SK-N-SH (cell line): Measurements from ENCODE around the gene DCAKD. TPM values are rescaled to one million over a fixed set of nuclear protein-coding genes. Genes with fewer than 3 reads are reported as not detected.
A peak's percentile ranks its signal among the peaks of the same experiment; 100 is the strongest.

Experiments
- CTCF ChIA-PET: fragments of 300-600, 350-600 bp; formaldehyde crosslinking; extraction: SDS; loops from one replicate; lab custom pipeline; 2021; lab: Yijun Ruan, JAX
- POLR2A ChIA-PET: fragments of 350-600 bp; sonication (Branson Sonifier 250); formaldehyde crosslinking; extraction: SDS; loops from one replicate; lab custom pipeline; 2020; ENCODE audit warnings: antibody characterized with exemption, inconsistent platforms; lab: Yijun Ruan, JAX
- DNase-seq: peaks from one replicate; pipeline ENCODE4 v3.0.0; 2012
- H2AFZ ChIP-seq: fragments of 200-600 bp; sonication (generic); 2 replicates; pipeline ENCODE4 v1.8.1; 2016; ENCODE audit warnings: antibody characterized with exemption, mild to moderate bottlenecking, low read depth
- H3F3A ChIP-seq: fragments of 200-600 bp; sonication (generic); replicated peaks from 2 replicates; pipeline ENCODE3; 2016; ENCODE audit warnings: antibody characterized with exemption, mild to moderate bottlenecking; ENCODE audit not compliant: insufficient read depth
- H3K27ac ChIP-seq, 2 experiments: fragments of 200-500 bp in 1 of 2; fragments of 200-600 bp in 1 of 2; sonication (Bioruptor generic) in 1 of 2; sonication (generic), shearing (Covaris generic) in 1 of 2; 2 replicates each; pipeline versions ENCODE4 v1.5.1 to v1.6.1; 2014 to 2016; ENCODE audit warnings: low read depth in 2 of 2, inconsistent platforms in 1 of 2, low read length in 1 of 2, mild to moderate bottlenecking in 1 of 2, mixed read lengths in 1 of 2
- H3K27me3 ChIP-seq: fragments of 200-600 bp; sonication (generic), shearing (Covaris generic); 2 replicates; pipeline ENCODE4 v1.6.1; 2016; ENCODE audit warnings: mixed run types; ENCODE audit not compliant: insufficient read depth
- H3K36me3 ChIP-seq, 2 experiments: fragments of 200-500 bp in 1 of 2; fragments of 200-600 bp in 1 of 2; sonication (Bioruptor generic) in 1 of 2; sonication (generic) in 1 of 2; replicated peaks in 1 of 2; 2 replicates each; pipeline versions ENCODE3 to v1.5.1; 2014 to 2016; ENCODE audit warnings: low read length in 1 of 2, mild to moderate bottlenecking in 1 of 2; ENCODE audit not compliant: insufficient read depth in 2 of 2, control insufficient read depth in 1 of 2
- H3K4me1 ChIP-seq, 2 experiments: fragments of 200-500 bp in 1 of 2; fragments of 200-600 bp in 1 of 2; sonication (Bioruptor generic) in 1 of 2; sonication (generic), shearing (Covaris generic) in 1 of 2; 2 replicates each; pipeline versions ENCODE4 v1.5.1 to v1.6.1; 2014 to 2016; ENCODE audit warnings: low read depth in 1 of 2, low read length in 1 of 2, mixed run types in 1 of 2; ENCODE audit not compliant: insufficient read depth in 2 of 2, control insufficient read depth in 1 of 2
- H3K4me2 ChIP-seq: fragments of 200-600 bp; sonication (generic), shearing (Covaris generic); 2 replicates; pipeline ENCODE4 v1.6.1; 2017; ENCODE audit warnings: mixed run types
- H3K4me3 ChIP-seq, 2 experiments: fragments of 200-500 bp in 1 of 2; fragments of 200-600 bp in 1 of 2; sonication (Bioruptor generic) in 1 of 2; sonication (generic), shearing (Covaris generic) in 1 of 2; 2 replicates each; pipeline versions ENCODE4 v1.5.1 to v1.8.1; 2014 to 2016; ENCODE audit warnings: low read depth in 2 of 2, inconsistent platforms in 1 of 2, low read length in 1 of 2, mild to moderate bottlenecking in 1 of 2, mixed read lengths in 1 of 2, moderate library complexity in 1 of 2
- H3K79me2 ChIP-seq: fragments of 200-600 bp; sonication (generic); 2 replicates; pipeline ENCODE4 v1.8.1; 2017; ENCODE audit warnings: mild to moderate bottlenecking; ENCODE audit not compliant: insufficient read depth
- H3K9ac ChIP-seq: fragments of 200-600 bp; sonication (generic); 2 replicates; pipeline ENCODE4 v1.6.1; 2017; ENCODE audit warnings: mixed run types
- H3K9me2 ChIP-seq: fragments of 200-600 bp; sonication (generic); 2 replicates; pipeline ENCODE4 v1.6.1; 2017; ENCODE audit warnings: mixed run types
- H3K9me3 ChIP-seq: fragments of 200-600 bp; sonication (generic); 2 replicates; pipeline ENCODE4 v1.6.1; 2017; ENCODE audit warnings: mixed run types, mild to moderate bottlenecking, moderate library complexity
- H4K20me1 ChIP-seq: fragments of 200-600 bp; sonication (generic); 2 replicates; pipeline ENCODE4 v1.6.1; 2017; ENCODE audit warnings: mild to moderate bottlenecking, mixed run types; ENCODE audit not compliant: insufficient read depth
- CHD2 ChIP-seq: fragments of 150-350 bp; IDR thresholded peaks from 2 replicates; pipeline ENCODE4 v1.6.1; 2018; ENCODE audit warnings: low read length; ENCODE audit not compliant: partially characterized antibody
- FOXJ3 ChIP-seq: sonication (generic); formaldehyde crosslinking; IDR thresholded peaks from 2 replicates; pipeline ENCODE4 v1.5.1; 2020; ENCODE audit warnings: mild to moderate bottlenecking, missing genetic modification reagents
- FOXM1 ChIP-seq: IDR thresholded peaks from 2 replicates; pipeline ENCODE4 v1.4.0; 2012; ENCODE audit warnings: low read depth, mild to moderate bottlenecking
- GABPA ChIP-seq: IDR thresholded peaks from 2 replicates; pipeline ENCODE4 v1.4.0; 2012; ENCODE audit warnings: low read depth, mild to moderate bottlenecking
- JUND ChIP-seq: IDR thresholded peaks from 2 replicates; pipeline ENCODE4 v1.4.0; 2012
- MEF2A ChIP-seq: IDR thresholded peaks from 2 replicates; pipeline ENCODE4 v1.4.0; 2012; ENCODE audit warnings: low read depth, borderline replicate concordance
- RAD21 ChIP-seq: IDR thresholded peaks from 2 replicates; pipeline ENCODE4 v1.6.1; 2012; ENCODE audit warnings: mild to moderate bottlenecking, low read length
- TCF12 ChIP-seq: IDR thresholded peaks from 2 replicates; pipeline ENCODE4 v1.4.0; 2012
- TEAD4 ChIP-seq: IDR thresholded peaks from 2 replicates; pipeline ENCODE4 v1.4.0; 2012; ENCODE audit warnings: mild to moderate bottlenecking, borderline replicate concordance; ENCODE audit not compliant: insufficient read depth
- WGBS: methylation state at CpG from one replicate; pipeline ENCODE4 v1.1.6; 2017; ENCODE audit warnings: low lambda C conversion rate; 5-methylcytosine and 5-hydroxymethylcytosine counted together
- polyA plus RNA-seq, 3 experiments: library from polyadenylated mRNA; depleted of rRNA; stranded (reverse); fragments of >200 nt; gene quantifications; 2 replicates each; pipeline ENCODE4 v1.2.3, GENCODE V29; 2012
- TF ChIP-seq, protein P1 (sequence below): fragments of 200-600 bp; sonication (generic); IDR thresholded peaks from 2 replicates; pipeline ENCODE4 v1.6.1; 2017; ENCODE audit warnings: antibody characterized with exemption, mild to moderate bottlenecking, moderate library complexity
- TF ChIP-seq, protein P2 (sequence below): IDR thresholded peaks from 2 replicates; pipeline ENCODE4 v1.4.0; 2012; ENCODE audit warnings: low read depth, borderline replicate concordance
- TF ChIP-seq, protein P3 (sequence below): fragments of 150-350 bp; IDR thresholded peaks from 2 replicates; pipeline ENCODE4 v1.6.1; 2017; ENCODE audit warnings: antibody characterized with exemption, low read length, low read depth, borderline replicate concordance

Gene DCAKD
- polyA plus RNA-seq, 1 of the 3 experiments (the other 2 are of a cell fraction): 48.8 TPM

DNA sequence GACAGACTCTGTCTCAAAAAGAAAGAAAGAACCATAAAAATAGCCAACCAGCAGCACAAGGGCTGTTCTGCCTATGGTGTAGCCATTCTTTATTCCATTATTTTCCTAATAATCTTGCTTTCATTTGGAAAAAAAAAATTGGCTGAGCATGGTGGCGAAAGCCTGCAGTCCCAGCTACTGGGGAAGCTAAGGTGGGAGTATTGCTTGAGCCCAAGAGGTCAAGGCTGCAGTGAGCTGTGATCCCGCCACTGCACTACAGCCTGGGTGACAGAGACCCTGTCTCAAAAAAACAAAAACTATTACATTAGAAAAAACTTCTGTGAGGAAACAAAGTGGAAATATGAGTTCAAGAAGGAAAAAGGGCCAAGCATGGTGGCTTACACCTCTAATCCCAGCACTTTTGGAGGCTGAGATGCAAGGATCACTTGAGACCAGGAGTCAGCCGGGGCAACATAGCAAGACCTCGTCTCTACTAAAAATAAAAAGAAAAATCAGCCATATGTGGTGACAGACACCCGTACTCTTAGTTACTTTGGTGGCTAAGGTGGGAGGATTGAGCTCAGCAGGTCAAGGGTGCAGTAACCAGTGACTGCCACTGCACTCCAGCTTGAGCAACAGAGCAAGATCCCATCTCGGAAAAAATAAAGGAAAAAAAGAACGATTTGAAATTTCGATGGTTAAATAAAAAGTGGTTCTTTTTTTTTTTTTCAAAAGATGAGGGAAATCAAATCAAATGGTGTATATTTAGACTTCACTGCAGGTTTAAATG lies 2.5 kb downstream of the DCAKD start:
- peak; percentile 38 for DNase-seq
- Histone ChIP-seq H3K9me2 (no peaks in the 10 kb centered on the region), H3K4me3 (no peak overlapping the region), H3K9ac (no peak overlapping the region), H3K4me1 (peaks cover 0 to 2% of the 10 kb centered on the region in 2 experiments; a peak in 1 of 4 replicates), H3K9me3 (no peaks in the 10 kb centered on the region), H3F3A (peaks cover 15% of the 10 kb centered on the region), H3K4me2 (no peak overlapping the region), H3K36me3 (peaks cover 0 to 5% of the 10 kb centered on the region in 2 experiments), H4K20me1 (no peaks in the 10 kb centered on the region), H3K27me3 (no peaks in the 10 kb centered on the region), H3K27ac (no peak overlapping the region), H3K79me2 (peaks cover 78% of the 10 kb centered on the region), H2AFZ (no peak overlapping the region)
- ChIA-PET CTCF (interaction anchor here (1.0 to 3.9 kb wide), 8 partner anchors 10 to 128 kb away, joined by 3 to 20 read pairs (median 6); partner anchors contain the start of genes ACBD4 and PLCD3), POLR2A (no interaction called here)
- 93% methylated on average over 8 of the region's 8 CpGs for WGBS
- TF ChIP-seq FOXM1 (no peak), RAD21 (no peak), JUND (no peak), MEF2A (no peak), FOXJ3 (no peak)
- TF ChIP-seq, protein P1, sequence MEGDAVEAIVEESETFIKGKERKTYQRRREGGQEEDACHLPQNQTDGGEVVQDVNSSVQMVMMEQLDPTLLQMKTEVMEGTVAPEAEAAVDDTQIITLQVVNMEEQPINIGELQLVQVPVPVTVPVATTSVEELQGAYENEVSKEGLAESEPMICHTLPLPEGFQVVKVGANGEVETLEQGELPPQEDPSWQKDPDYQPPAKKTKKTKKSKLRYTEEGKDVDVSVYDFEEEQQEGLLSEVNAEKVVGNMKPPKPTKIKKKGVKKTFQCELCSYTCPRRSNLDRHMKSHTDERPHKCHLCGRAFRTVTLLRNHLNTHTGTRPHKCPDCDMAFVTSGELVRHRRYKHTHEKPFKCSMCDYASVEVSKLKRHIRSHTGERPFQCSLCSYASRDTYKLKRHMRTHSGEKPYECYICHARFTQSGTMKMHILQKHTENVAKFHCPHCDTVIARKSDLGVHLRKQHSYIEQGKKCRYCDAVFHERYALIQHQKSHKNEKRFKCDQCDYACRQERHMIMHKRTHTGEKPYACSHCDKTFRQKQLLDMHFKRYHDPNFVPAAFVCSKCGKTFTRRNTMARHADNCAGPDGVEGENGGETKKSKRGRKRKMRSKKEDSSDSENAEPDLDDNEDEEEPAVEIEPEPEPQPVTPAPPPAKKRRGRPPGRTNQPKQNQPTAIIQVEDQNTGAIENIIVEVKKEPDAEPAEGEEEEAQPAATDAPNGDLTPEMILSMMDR: peak; percentile 49

DNA sequence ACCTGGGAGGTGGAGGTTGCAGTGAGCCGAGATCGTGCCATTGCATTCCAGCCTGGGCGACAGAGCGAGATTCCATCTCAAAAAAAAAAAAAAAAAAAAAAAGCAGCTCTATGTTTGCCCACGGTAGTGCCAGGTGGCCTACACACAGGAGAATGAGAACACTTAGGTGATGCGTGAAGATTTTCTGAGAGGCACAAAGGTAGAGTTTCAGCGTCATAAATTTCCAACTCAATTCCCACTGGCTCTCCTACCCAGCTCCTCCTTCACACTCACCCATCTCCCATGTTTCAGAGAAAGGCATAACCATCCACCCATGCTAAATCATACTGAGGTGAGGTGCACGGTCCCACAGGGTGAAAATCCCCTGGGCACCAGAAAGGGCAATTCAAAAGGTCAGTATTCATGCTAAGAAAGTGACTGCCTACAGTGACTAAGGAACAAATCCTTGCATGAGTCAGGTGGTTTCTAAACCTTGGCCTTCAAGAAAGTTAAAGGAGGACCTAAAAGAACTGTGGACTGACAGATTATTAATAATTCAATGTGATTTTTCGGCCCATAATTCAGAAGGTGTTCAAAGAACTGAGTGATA lies 4.8 kb downstream of the DCAKD start:
- TF ChIP-seq TCF12: no peak
- TF ChIP-seq, protein P1: no peak
- TF ChIP-seq, protein P2, sequence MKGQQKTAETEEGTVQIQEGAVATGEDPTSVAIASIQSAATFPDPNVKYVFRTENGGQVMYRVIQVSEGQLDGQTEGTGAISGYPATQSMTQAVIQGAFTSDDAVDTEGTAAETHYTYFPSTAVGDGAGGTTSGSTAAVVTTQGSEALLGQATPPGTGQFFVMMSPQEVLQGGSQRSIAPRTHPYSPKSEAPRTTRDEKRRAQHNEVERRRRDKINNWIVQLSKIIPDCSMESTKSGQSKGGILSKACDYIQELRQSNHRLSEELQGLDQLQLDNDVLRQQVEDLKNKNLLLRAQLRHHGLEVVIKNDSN: no peak
- no peak for TF ChIP-seq TEAD4
- no peak for TF ChIP-seq GABPA
- TF ChIP-seq JUND: no peak
- TF ChIP-seq, protein P3, sequence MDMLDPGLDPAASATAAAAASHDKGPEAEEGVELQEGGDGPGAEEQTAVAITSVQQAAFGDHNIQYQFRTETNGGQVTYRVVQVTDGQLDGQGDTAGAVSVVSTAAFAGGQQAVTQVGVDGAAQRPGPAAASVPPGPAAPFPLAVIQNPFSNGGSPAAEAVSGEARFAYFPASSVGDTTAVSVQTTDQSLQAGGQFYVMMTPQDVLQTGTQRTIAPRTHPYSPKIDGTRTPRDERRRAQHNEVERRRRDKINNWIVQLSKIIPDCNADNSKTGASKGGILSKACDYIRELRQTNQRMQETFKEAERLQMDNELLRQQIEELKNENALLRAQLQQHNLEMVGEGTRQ: no peak
- TF ChIP-seq CHD2: no peak
- DNase-seq: no peak
- Histone ChIP-seq H2AFZ (no peak overlapping the region), H3K27me3 (no peaks in the 10 kb centered on the region), H3K4me2 (no peak overlapping the region), H3K9me2 (no peaks in the 10 kb centered on the region), H3K4me1 (peaks cover 9 to 16% of the 10 kb centered on the region in 2 experiments; a peak in 2 of 4 replicates), H3K4me3 (no peak overlapping the region), H3K9me3 (no peaks in the 10 kb centered on the region), H3F3A (peaks cover 10% of the 10 kb centered on the region), H3K79me2 (peaks cover 92% of the 10 kb centered on the region), H3K27ac (peak overlapping the region in 1 of 2 experiments; percentile 29; a peak in 2 of 4 replicates), H3K36me3 (peaks cover 0 to 5% of the 10 kb centered on the region in 2 experiments), H3K9ac (no peak overlapping the region), H4K20me1 (0 out of 2 replicates have a peak, but pooled peaks cover 2% of the 10 kb centered on the region)
- ChIA-PET POLR2A (no interaction called here), CTCF (interaction anchor here (0.8 to 2.2 kb wide), 5 partner anchors 10 to 126 kb away, joined by 3 to 6 read pairs (median 6); no protein-coding TSS in a partner anchor)
- 91% methylated on average over 9 of the region's 9 CpGs for WGBS
